ENCODE results near the gene SELPLG.

DNA sequence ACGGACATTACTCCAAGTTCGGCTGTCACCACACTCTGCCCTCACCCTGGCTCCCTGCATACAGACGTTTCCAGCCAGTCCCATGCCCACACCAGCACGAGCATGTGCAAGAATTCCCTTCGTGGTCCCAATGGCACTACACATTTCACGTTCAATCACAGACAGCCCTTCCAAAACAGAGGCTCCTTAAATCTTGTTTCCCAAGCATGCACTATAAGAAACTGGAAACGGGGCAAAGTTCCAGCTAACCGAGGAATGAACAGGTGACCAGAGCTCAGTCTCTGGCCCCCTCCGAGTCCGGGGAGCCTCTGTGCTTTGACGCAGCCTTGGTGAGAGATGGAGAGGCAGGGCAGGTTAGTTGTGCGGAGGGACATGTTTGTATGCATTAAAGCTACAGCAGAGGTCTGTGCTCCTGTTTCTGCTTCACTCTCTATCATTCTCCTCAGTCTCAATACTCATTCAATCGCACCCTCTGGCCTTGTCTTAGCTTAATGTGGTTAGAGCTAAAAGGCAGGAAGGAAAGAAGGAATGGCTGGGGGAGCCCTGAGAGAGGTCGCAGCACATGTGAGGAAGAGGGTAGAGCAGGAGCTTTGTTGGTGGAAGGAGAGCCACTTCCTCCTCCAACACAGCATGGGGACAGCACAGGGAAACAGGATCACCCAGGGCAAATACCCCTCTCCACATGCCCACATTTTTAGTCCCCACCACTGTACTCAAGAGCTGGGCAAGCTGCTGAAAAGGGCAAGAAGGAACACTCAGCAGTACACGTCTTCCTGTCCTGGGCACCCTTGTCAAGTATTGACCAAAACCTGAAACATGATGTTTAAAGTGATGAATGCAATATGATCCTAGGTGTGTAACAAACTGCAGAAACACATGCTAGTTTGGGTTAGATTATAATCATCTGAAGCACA, 12.2 kb upstream of the SELPLG start:
- TF ChIP-seq, protein P1, sequence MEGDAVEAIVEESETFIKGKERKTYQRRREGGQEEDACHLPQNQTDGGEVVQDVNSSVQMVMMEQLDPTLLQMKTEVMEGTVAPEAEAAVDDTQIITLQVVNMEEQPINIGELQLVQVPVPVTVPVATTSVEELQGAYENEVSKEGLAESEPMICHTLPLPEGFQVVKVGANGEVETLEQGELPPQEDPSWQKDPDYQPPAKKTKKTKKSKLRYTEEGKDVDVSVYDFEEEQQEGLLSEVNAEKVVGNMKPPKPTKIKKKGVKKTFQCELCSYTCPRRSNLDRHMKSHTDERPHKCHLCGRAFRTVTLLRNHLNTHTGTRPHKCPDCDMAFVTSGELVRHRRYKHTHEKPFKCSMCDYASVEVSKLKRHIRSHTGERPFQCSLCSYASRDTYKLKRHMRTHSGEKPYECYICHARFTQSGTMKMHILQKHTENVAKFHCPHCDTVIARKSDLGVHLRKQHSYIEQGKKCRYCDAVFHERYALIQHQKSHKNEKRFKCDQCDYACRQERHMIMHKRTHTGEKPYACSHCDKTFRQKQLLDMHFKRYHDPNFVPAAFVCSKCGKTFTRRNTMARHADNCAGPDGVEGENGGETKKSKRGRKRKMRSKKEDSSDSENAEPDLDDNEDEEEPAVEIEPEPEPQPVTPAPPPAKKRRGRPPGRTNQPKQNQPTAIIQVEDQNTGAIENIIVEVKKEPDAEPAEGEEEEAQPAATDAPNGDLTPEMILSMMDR (IDR thresholded peaks at IDR 0.05), result no peak
- TF ChIP-seq EP300 (IDR thresholded peaks at IDR 0.05) (no peak), POLR2A (IDR thresholded peaks at IDR 0.05) (no peak)

Data from ovary (tissue), 3 donors.